ENCODE measurements around the gene RHO. TPM values are rescaled to one million over a fixed set of nuclear protein-coding genes. Genes with fewer than 3 reads are reported as not detected.

The RHO gene
- total RNA-seq, 2 donors from 2014 or later = not detected

GRCh38 chr3:129563850-129564535, 35.6 kb downstream of the RHO start:
- TF ChIP-seq POLR2A (IDR thresholded peaks at IDR 0.05) (no peak), CTCF (IDR thresholded peaks at IDR 0.05) (no peak)
- no peak for ATAC-seq
- H3K27me3 ChIP-seq = no peaks in the 10 kb centered on the region
- intact Hi-C loops (cut with DNase I) = no loop called here
- WGBS, 2 donors = 84 to 86% methylated on average over 6 to 7 of the region's 8 CpGs
- H3K9me3 ChIP-seq = no peaks in the 10 kb centered on the region
- no peaks in the 10 kb centered on the region for H3K4me1 ChIP-seq
- no peak overlapping the region for H3K4me3 ChIP-seq
- DNase-seq = no peak
- no peaks in the 10 kb centered on the region for H3K36me3 ChIP-seq (replicated peaks in 1 of 2; ENCODE audit: insufficient read depth in 1 of 2, low read depth in 2 of 2)
- H3K27ac ChIP-seq = no peak overlapping the region

GRCh38 chr3:129564981-129565644, 36.7 kb downstream of the RHO start:
- DNase-seq = no peak
- Histone ChIP-seq H3K4me1 (no peaks in the 10 kb centered on the region), H3K9me3 (no peaks in the 10 kb centered on the region), H3K4me3 (no peak overlapping the region), H3K36me3 (replicated peaks in 1 of 2; ENCODE audit: insufficient read depth in 1 of 2, low read depth in 2 of 2) (no peaks in the 10 kb centered on the region), H3K27me3 (no peaks in the 10 kb centered on the region), H3K27ac (no peak overlapping the region)
- 94 to 100% methylated on average over 4 to 20 of the region's 21 CpGs for WGBS, 2 donors
- TF ChIP-seq CTCF (IDR thresholded peaks at IDR 0.05) (no peak), POLR2A (IDR thresholded peaks at IDR 0.05) (no peak)
- intact Hi-C loops (cut with DNase I) = no loop called here
- no peak for ATAC-seq

DNA sequence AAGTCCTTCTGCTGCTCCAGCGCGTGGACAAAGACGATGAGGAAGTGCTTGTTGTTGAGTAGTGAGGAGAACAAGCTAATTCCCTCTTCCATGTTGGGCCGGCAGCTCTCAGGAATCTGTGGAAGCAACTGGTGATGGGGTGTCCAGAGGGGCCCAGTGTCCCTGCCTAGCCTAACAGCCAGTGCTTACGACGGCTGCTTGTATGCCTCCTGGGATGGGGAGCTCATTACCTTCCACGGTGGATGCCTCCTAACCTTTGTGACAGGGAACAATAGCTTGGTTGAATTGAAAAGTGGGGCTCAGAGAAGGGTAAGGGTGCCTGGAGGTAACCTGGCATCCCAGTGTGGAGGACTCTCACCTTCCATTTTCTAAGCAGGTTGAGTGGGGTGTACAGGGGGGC, 37.5 kb downstream of the RHO start:
- intact Hi-C loops (cut with DNase I) = no loop called here
- Histone ChIP-seq H3K36me3 (replicated peaks in 1 of 2; ENCODE audit: insufficient read depth in 1 of 2, low read depth in 2 of 2) (no peaks in the 10 kb centered on the region), H3K27me3 (no peaks in the 10 kb centered on the region), H3K4me3 (no peak overlapping the region), H3K4me1 (no peaks in the 10 kb centered on the region), H3K9me3 (no peaks in the 10 kb centered on the region), H3K27ac (no peak overlapping the region)
- 91 to 98% methylated on average over 7 of the region's 7 CpGs for WGBS, 2 donors
- TF ChIP-seq CTCF (IDR thresholded peaks at IDR 0.05) (no peak), POLR2A (IDR thresholded peaks at IDR 0.05) (no peak)
- ATAC-seq = no peak
- no peak for DNase-seq

DNA sequence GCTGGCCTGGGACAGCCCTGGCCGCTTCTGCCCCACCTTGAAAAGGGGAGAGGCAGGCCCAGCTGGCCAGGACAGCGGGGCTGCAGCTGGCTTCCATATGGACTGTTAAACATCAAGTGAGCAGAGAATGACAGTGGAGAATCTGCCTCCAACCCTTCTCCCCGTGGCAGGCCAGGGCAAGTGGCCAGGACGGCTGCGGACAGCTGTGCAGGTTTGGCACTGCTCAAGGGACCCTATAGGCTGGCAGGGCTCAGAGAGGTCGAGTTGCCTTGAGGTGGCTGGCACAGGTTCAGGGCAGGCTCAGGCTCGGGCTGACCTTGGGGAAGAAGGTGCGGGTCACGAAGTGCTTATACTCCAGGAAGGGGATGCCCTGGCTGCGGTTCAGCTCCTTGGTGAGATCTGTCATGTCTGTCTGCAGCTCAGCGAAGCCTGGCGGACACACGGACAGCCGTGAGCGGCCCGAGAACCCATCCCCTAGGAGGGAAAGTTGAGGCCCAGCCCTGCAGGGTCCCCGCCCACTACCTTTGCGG, 38.8 kb downstream of the RHO start:
- ATAC-seq = no peak
- H3K27ac ChIP-seq = no peak overlapping the region
- no peaks in the 10 kb centered on the region for H3K36me3 ChIP-seq (replicated peaks in 1 of 2; ENCODE audit: insufficient read depth in 1 of 2, low read depth in 2 of 2)
- no peak overlapping the region for H3K4me3 ChIP-seq
- H3K27me3 ChIP-seq = no peaks in the 10 kb centered on the region
- TF ChIP-seq CTCF (IDR thresholded peaks at IDR 0.05) = no peak
- TF ChIP-seq POLR2A (IDR thresholded peaks at IDR 0.05) = no peak
- intact Hi-C loops (cut with DNase I) = no loop called here
- WGBS, 2 donors = 81 to 87% methylated on average over 11 to 18 of the region's 18 CpGs
- H3K4me1 ChIP-seq = no peaks in the 10 kb centered on the region
- no peak for DNase-seq
- H3K9me3 ChIP-seq = no peaks in the 10 kb centered on the region

Measured in body of pancreas (tissue), 4 donors.